WTC11 (cell line): Measurements from ENCODE around the gene STAT1. TPM values are rescaled to one million over a fixed set of nuclear protein-coding genes. Genes with fewer than 3 reads are reported as not detected.

Experiments used
- ATAC-seq: fragments of 200-7000 bp; cut with Tn5 transposase; 2 replicates; pipeline ENCODE4 v1.10.0; 2021; ENCODE audit warnings: mild to moderate bottlenecking, moderate library complexity
- CTCF ChIA-PET: fragments of 300-600 bp; sonication (Branson Sonifier 250); formaldehyde crosslinking; loops from one replicate; lab custom pipeline; 2021; ENCODE audit warnings: antibody characterized with exemption; lab: Charles Lee
- POLR2A ChIA-PET: fragments of 350-600 bp; sonication (Branson Sonifier 250); formaldehyde crosslinking; loops from one replicate; lab custom pipeline; 2021; ENCODE audit warnings: antibody characterized with exemption; lab: Charles Lee
- DNase-seq: peaks from one replicate; pipeline ENCODE4 v3.0.0; 2021; ENCODE audit warnings: low spot score
- H3K27ac Mint-ChIP-seq: 2 replicates; pipeline ENCODE4 v1.8.0; 2021; ENCODE audit warnings: mixed read lengths
- H3K27me3 Mint-ChIP-seq: 2 replicates; pipeline ENCODE4 v1.8.0; 2021; ENCODE audit warnings: low read depth, mild to moderate bottlenecking, moderate library complexity, mixed read lengths
- H3K36me3 Mint-ChIP-seq: 2 replicates; pipeline ENCODE4 v1.8.0; 2021; ENCODE audit warnings: mixed read lengths
- H3K4me1 Mint-ChIP-seq: 2 replicates; pipeline ENCODE4 v1.8.0; 2022; ENCODE audit warnings: mixed read lengths
- H3K4me3 Mint-ChIP-seq: 2 replicates; pipeline ENCODE4 v1.8.0; 2021; ENCODE audit warnings: mild to moderate bottlenecking, moderate library complexity, mixed read lengths
- H3K9me3 Mint-ChIP-seq: 2 replicates; pipeline ENCODE4 v1.8.0; 2021; ENCODE audit warnings: mixed read lengths
- ATF1 ChIP-seq: sonication (generic); formaldehyde crosslinking; IDR thresholded peaks from 2 replicates; pipeline ENCODE4 v1.8.1; 2023; ENCODE audit warnings: mild to moderate bottlenecking, moderate library complexity, missing genetic modification reagents
- CREM ChIP-seq: sonication (generic); formaldehyde crosslinking; IDR thresholded peaks from 2 replicates; pipeline ENCODE4 v1.8.1; 2022; ENCODE audit warnings: mild to moderate bottlenecking, missing genetic modification reagents, moderate library complexity
- ELF4 ChIP-seq: sonication (generic); formaldehyde crosslinking; IDR thresholded peaks from 2 replicates; pipeline ENCODE4 v1.8.1; 2022; ENCODE audit warnings: low read depth, mild to moderate bottlenecking, moderate library complexity, missing genetic modification reagents
- FOXJ3 ChIP-seq: sonication (generic); formaldehyde crosslinking; IDR thresholded peaks from 2 replicates; pipeline ENCODE4 v1.9.0; 2021; ENCODE audit warnings: missing genetic modification reagents, mild to moderate bottlenecking, borderline replicate concordance
- GABPB1 ChIP-seq: sonication (generic); formaldehyde crosslinking; IDR thresholded peaks from 2 replicates; pipeline ENCODE4 v1.8.1; 2023; ENCODE audit warnings: mild to moderate bottlenecking, missing genetic modification reagents
- GRHL2 ChIP-seq: fragments of 250-450 bp; sonication (Bioruptor Pico); IDR thresholded peaks from 2 replicates; pipeline ENCODE4 v1.8.0; 2022; ENCODE audit warnings: mild to moderate bottlenecking, moderate library complexity; ENCODE audit not compliant: insufficient replicate concordance, severe bottlenecking
- JUN ChIP-seq: sonication (generic); formaldehyde crosslinking; IDR thresholded peaks from 2 replicates; pipeline ENCODE4 v1.8.0; 2023; ENCODE audit warnings: mild to moderate bottlenecking, missing genetic modification reagents
- MYBL2 ChIP-seq: sonication (generic); formaldehyde crosslinking; IDR thresholded peaks from 2 replicates; pipeline ENCODE4 v1.8.1; 2023; ENCODE audit warnings: mild to moderate bottlenecking, moderate library complexity, missing genetic modification reagents
- NFE2L1 ChIP-seq: sonication (generic); formaldehyde crosslinking; IDR thresholded peaks from 2 replicates; pipeline ENCODE4 v1.8.1; 2023; ENCODE audit warnings: missing genetic modification reagents
- RELA ChIP-seq: sonication (generic); formaldehyde crosslinking; IDR thresholded peaks from 2 replicates; pipeline ENCODE4 v1.8.1; 2022; ENCODE audit warnings: missing genetic modification reagents, mild to moderate bottlenecking, borderline replicate concordance
- SMAD3 ChIP-seq: sonication (generic); formaldehyde crosslinking; IDR thresholded peaks from 2 replicates; pipeline ENCODE4 v1.8.0; 2022; ENCODE audit warnings: missing genetic modification reagents, mild to moderate bottlenecking, borderline replicate concordance
- ZNF219 ChIP-seq: sonication (generic); formaldehyde crosslinking; IDR thresholded peaks from 2 replicates; pipeline ENCODE4 v1.8.0; 2023; ENCODE audit warnings: missing genetic modification reagents, mild to moderate bottlenecking, borderline replicate concordance
- total RNA-seq: library from RNA; stranded (reverse); gene quantifications from 3 replicates; pipeline ENCODE4 v1.2.3, GENCODE V29; 2021
- TF ChIP-seq, protein P1 (sequence below): sonication (generic); formaldehyde crosslinking; IDR thresholded peaks from 2 replicates; pipeline ENCODE4 v1.8.0; 2022; ENCODE audit warnings: mild to moderate bottlenecking, missing genetic modification reagents
- TF ChIP-seq, protein P2 (sequence below): sonication (generic); formaldehyde crosslinking; IDR thresholded peaks from 2 replicates; pipeline ENCODE4 v1.8.1; 2022; ENCODE audit warnings: mild to moderate bottlenecking, missing genetic modification reagents, moderate library complexity, borderline replicate concordance
- TF ChIP-seq, protein P3 (sequence below): sonication (generic); formaldehyde crosslinking; IDR thresholded peaks from 2 replicates; pipeline ENCODE4 v1.8.1; 2023; ENCODE audit warnings: mild to moderate bottlenecking, missing genetic modification reagents
- TF ChIP-seq, protein P4 (sequence below): sonication (generic); formaldehyde crosslinking; IDR thresholded peaks from 2 replicates; pipeline ENCODE4 v1.8.0; 2023; ENCODE audit warnings: mild to moderate bottlenecking, missing genetic modification reagents
- TF ChIP-seq, protein P5 (sequence below): sonication (generic); formaldehyde crosslinking; conservative IDR thresholded peaks from 2 replicates; pipeline ENCODE4 v1.8.1; 2023; ENCODE audit warnings: mild to moderate bottlenecking, low read depth, missing genetic modification reagents, moderate library complexity
- TF ChIP-seq, protein P6 (sequence below): sonication (generic); formaldehyde crosslinking; IDR thresholded peaks from 2 replicates; pipeline ENCODE4 v1.8.1; 2023; ENCODE audit warnings: mild to moderate bottlenecking, missing genetic modification reagents

STAT1 gene
- total RNA-seq, 1 experiment from 2014 or later = 36.1 TPM

DNA sequence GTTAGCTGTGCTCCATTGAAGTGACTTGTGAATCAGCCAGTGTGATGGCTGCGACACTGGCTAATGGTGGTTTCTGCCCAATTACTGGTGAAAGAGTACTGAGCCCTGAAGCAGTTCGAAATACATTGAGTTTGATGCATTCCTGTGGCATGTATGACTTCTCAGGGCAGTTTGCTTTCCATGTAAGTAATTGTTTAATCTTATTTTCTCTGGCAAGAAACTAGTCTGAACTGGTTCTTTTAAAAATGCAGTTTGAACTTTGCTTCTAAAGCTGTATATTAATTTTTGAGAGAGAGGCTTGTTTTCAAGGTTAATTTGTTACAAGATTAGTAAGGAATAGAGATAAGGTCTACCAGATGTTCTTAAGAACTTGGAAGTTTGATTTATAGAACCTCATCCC, 86.7 kb downstream of the STAT1 start (continued):
- TF ChIP-seq, protein P1, sequence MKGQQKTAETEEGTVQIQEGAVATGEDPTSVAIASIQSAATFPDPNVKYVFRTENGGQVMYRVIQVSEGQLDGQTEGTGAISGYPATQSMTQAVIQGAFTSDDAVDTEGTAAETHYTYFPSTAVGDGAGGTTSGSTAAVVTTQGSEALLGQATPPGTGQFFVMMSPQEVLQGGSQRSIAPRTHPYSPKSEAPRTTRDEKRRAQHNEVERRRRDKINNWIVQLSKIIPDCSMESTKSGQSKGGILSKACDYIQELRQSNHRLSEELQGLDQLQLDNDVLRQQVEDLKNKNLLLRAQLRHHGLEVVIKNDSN (CRISPR knock-in tag) = no peak
- TF ChIP-seq, protein P2, sequence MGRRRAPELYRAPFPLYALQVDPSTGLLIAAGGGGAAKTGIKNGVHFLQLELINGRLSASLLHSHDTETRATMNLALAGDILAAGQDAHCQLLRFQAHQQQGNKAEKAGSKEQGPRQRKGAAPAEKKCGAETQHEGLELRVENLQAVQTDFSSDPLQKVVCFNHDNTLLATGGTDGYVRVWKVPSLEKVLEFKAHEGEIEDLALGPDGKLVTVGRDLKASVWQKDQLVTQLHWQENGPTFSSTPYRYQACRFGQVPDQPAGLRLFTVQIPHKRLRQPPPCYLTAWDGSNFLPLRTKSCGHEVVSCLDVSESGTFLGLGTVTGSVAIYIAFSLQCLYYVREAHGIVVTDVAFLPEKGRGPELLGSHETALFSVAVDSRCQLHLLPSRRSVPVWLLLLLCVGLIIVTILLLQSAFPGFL (CRISPR knock-in tag) = no peak
- TF ChIP-seq GABPB1 = no peak
- no peak for TF ChIP-seq SMAD3 (CRISPR knock-in tag)
- TF ChIP-seq ATF1 (CRISPR knock-in tag) = no peak

DNA sequence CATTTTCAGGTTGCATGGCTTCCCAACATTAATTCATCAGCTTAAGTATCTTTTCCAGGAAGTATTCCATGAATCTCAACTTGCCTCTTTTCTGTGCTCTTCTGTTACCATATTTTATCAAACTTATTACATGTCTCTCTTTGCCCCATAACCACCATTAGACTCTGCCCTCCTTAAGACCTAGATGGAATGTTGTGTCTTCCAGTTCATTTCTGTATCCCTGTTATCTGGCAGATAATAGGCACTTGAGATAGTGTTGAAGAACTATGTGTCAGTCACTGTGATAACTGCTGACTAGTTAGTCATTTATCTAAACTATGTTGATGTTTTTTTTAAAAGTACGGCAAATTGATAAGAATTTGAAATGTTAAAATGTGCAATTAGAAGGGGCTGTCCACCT, 91.6 kb downstream of the STAT1 start:
- peak overlapping the region; percentile 3; the same call in 1 of the 2 replicates for H3K27ac Mint-ChIP-seq
- H3K36me3 Mint-ChIP-seq = peaks cover 48% of the 10 kb centered on the region
- TF ChIP-seq, protein P3, sequence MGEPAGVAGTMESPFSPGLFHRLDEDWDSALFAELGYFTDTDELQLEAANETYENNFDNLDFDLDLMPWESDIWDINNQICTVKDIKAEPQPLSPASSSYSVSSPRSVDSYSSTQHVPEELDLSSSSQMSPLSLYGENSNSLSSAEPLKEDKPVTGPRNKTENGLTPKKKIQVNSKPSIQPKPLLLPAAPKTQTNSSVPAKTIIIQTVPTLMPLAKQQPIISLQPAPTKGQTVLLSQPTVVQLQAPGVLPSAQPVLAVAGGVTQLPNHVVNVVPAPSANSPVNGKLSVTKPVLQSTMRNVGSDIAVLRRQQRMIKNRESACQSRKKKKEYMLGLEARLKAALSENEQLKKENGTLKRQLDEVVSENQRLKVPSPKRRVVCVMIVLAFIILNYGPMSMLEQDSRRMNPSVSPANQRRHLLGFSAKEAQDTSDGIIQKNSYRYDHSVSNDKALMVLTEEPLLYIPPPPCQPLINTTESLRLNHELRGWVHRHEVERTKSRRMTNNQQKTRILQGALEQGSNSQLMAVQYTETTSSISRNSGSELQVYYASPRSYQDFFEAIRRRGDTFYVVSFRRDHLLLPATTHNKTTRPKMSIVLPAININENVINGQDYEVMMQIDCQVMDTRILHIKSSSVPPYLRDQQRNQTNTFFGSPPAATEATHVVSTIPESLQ (CRISPR knock-in tag) = no peak
- TF ChIP-seq NFE2L1 (CRISPR knock-in tag) (no peak), FOXJ3 (no peak), ATF1 (CRISPR knock-in tag) (no peak), RELA (CRISPR knock-in tag) (no peak), MYBL2 (CRISPR knock-in tag) (no peak), ELF4 (CRISPR knock-in tag) (no peak), JUN (no peak), GRHL2 (CRISPR knock-in tag) (no peak), CREM (CRISPR knock-in tag) (no peak), ZNF219 (no peak)
- TF ChIP-seq, protein P4, sequence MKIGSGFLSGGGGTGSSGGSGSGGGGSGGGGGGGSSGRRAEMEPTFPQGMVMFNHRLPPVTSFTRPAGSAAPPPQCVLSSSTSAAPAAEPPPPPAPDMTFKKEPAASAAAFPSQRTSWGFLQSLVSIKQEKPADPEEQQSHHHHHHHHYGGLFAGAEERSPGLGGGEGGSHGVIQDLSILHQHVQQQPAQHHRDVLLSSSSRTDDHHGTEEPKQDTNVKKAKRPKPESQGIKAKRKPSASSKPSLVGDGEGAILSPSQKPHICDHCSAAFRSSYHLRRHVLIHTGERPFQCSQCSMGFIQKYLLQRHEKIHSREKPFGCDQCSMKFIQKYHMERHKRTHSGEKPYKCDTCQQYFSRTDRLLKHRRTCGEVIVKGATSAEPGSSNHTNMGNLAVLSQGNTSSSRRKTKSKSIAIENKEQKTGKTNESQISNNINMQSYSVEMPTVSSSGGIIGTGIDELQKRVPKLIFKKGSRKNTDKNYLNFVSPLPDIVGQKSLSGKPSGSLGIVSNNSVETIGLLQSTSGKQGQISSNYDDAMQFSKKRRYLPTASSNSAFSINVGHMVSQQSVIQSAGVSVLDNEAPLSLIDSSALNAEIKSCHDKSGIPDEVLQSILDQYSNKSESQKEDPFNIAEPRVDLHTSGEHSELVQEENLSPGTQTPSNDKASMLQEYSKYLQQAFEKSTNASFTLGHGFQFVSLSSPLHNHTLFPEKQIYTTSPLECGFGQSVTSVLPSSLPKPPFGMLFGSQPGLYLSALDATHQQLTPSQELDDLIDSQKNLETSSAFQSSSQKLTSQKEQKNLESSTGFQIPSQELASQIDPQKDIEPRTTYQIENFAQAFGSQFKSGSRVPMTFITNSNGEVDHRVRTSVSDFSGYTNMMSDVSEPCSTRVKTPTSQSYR (CRISPR knock-in tag) = no peak
- TF ChIP-seq, protein P5, sequence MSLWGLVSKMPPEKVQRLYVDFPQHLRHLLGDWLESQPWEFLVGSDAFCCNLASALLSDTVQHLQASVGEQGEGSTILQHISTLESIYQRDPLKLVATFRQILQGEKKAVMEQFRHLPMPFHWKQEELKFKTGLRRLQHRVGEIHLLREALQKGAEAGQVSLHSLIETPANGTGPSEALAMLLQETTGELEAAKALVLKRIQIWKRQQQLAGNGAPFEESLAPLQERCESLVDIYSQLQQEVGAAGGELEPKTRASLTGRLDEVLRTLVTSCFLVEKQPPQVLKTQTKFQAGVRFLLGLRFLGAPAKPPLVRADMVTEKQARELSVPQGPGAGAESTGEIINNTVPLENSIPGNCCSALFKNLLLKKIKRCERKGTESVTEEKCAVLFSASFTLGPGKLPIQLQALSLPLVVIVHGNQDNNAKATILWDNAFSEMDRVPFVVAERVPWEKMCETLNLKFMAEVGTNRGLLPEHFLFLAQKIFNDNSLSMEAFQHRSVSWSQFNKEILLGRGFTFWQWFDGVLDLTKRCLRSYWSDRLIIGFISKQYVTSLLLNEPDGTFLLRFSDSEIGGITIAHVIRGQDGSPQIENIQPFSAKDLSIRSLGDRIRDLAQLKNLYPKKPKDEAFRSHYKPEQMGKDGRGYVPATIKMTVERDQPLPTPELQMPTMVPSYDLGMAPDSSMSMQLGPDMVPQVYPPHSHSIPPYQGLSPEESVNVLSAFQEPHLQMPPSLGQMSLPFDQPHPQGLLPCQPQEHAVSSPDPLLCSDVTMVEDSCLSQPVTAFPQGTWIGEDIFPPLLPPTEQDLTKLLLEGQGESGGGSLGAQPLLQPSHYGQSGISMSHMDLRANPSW (CRISPR knock-in tag) = no peak
- TF ChIP-seq, protein P6, sequence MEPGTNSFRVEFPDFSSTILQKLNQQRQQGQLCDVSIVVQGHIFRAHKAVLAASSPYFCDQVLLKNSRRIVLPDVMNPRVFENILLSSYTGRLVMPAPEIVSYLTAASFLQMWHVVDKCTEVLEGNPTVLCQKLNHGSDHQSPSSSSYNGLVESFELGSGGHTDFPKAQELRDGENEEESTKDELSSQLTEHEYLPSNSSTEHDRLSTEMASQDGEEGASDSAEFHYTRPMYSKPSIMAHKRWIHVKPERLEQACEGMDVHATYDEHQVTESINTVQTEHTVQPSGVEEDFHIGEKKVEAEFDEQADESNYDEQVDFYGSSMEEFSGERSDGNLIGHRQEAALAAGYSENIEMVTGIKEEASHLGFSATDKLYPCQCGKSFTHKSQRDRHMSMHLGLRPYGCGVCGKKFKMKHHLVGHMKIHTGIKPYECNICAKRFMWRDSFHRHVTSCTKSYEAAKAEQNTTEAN = no peak
- TF ChIP-seq, protein P1 (CRISPR knock-in tag) = no peak
- CTCF ChIA-PET = no interaction called here
- POLR2A ChIA-PET = interaction anchor here (1.0 kb wide), 1 partner anchor 10 kb away, joined by 3 read pairs; no protein-coding TSS in a partner anchor
- ATAC-seq (no peak), DNase-seq (no peak)
- H3K4me3 Mint-ChIP-seq = no peak overlapping the region
- H3K9me3 Mint-ChIP-seq = no peaks in the 10 kb centered on the region
- no peaks in the 10 kb centered on the region for H3K27me3 Mint-ChIP-seq
- H3K4me1 Mint-ChIP-seq = no peaks in the 10 kb centered on the region
